GM23338 (cell line): Measurements from ENCODE around the gene STX5. TPM values are rescaled to one million over a fixed set of nuclear protein-coding genes. Genes with fewer than 3 reads are reported as not detected.
"Not testable (repeated sequence)": the region's sequence is repeated elsewhere in the genome, so short reads cannot be mapped to it uniquely, and the experiment has no call there.

Source experiments
- ATAC-seq: fragments of 200-7000 bp; cut with Tn5 transposase; 3 replicates; pipeline ENCODE4 v1.9.1; 2020
- DNase-seq: peaks from one replicate; pipeline ENCODE4 v3.0.0-alpha.2; 2015; ENCODE audit warnings: low spot score
- H2AFZ ChIP-seq: fragments of 200-600 bp; sonication (generic); 2 replicates; pipeline ENCODE4 v1.8.0; 2016; ENCODE audit warnings: antibody characterized with exemption, mild to moderate bottlenecking, moderate library complexity
- H3F3A ChIP-seq: fragments of 200-600 bp; sonication (generic); replicated peaks from 2 replicates; pipeline ENCODE4 v1.8.0; 2017; ENCODE audit warnings: antibody characterized with exemption, mixed run types, low read depth
- H3K27ac ChIP-seq: fragments of 200-600 bp; sonication (generic); 2 replicates; pipeline ENCODE4 v1.6.1; 2016; ENCODE audit warnings: low read depth
- H3K27me3 ChIP-seq: fragments of 200-600 bp; sonication (generic); 2 replicates; pipeline ENCODE4 v1.8.0; 2016; ENCODE audit warnings: mild to moderate bottlenecking, mixed run types, moderate library complexity; ENCODE audit not compliant: insufficient read depth
- H3K36me3 ChIP-seq: fragments of 200-600 bp; sonication (generic); 2 replicates; pipeline ENCODE4 v1.8.0; 2016; ENCODE audit warnings: mild to moderate bottlenecking; ENCODE audit not compliant: insufficient read depth
- H3K4me1 ChIP-seq: fragments of 200-600 bp; sonication (generic); 2 replicates; pipeline ENCODE4 v1.8.0; 2016; ENCODE audit warnings: mild to moderate bottlenecking, moderate library complexity; ENCODE audit not compliant: insufficient read depth
- H3K4me2 ChIP-seq: fragments of 200-600 bp; sonication (generic); 2 replicates; pipeline ENCODE4 v1.7.1; 2017; ENCODE audit warnings: mixed run types
- H3K4me3 ChIP-seq: fragments of 200-600 bp; sonication (generic); 2 replicates; pipeline ENCODE4 v1.6.1; 2016; ENCODE audit warnings: mixed run types
- H3K79me2 ChIP-seq: fragments of 200-600 bp; sonication (generic); replicated peaks from 2 replicates; pipeline ENCODE4 v1.8.0; 2017; ENCODE audit warnings: mild to moderate bottlenecking; ENCODE audit not compliant: insufficient read depth
- H3K9me2 ChIP-seq: fragments of 200-600 bp; sonication (generic); 2 replicates; pipeline ENCODE4 v1.8.0; 2017; ENCODE audit not compliant: insufficient read depth
- H4K20me1 ChIP-seq: fragments of 200-600 bp; sonication (generic); replicated peaks from 2 replicates; pipeline ENCODE4 v1.8.0; 2017; ENCODE audit warnings: mild to moderate bottlenecking; ENCODE audit not compliant: insufficient read depth
- H3K27ac Mint-ChIP-seq: 2 replicates; pipeline ENCODE4 v1.8.0; 2020; ENCODE audit warnings: inconsistent platforms, mild to moderate bottlenecking, moderate library complexity, mixed read lengths
- H3K27me3 Mint-ChIP-seq: 3 replicates; pipeline ENCODE4 v1.8.0; 2022; ENCODE audit warnings: low read depth, mild to moderate bottlenecking, moderate library complexity, mixed read lengths, inconsistent platforms; ENCODE audit not compliant: insufficient read depth, poor library complexity
- H3K36me3 Mint-ChIP-seq: 3 replicates; pipeline ENCODE4 v1.8.0; 2021; ENCODE audit warnings: low read depth, mild to moderate bottlenecking, inconsistent platforms, moderate library complexity, mixed read lengths
- H3K4me1 Mint-ChIP-seq: 3 replicates; pipeline ENCODE4 v1.8.0; 2020; ENCODE audit warnings: mild to moderate bottlenecking, inconsistent platforms, mixed read lengths
- H3K4me3 Mint-ChIP-seq: 3 replicates; pipeline ENCODE4 v1.8.0; 2021; ENCODE audit warnings: moderate library complexity, mild to moderate bottlenecking, inconsistent platforms, mixed read lengths
- H3K9me3 Mint-ChIP-seq: 3 replicates; pipeline ENCODE4 v1.8.0; 2020; ENCODE audit warnings: moderate library complexity, mild to moderate bottlenecking, inconsistent platforms, mixed read lengths
- CREB1 ChIP-seq: fragments of 250-450 bp; sonication (Bioruptor Pico); IDR thresholded peaks from 2 replicates; pipeline ENCODE4 v1.5.0; 2020; ENCODE audit warnings: low read depth, mild to moderate bottlenecking, moderate library complexity
- NANOG ChIP-seq: IDR thresholded peaks from 2 replicates; pipeline ENCODE4 v1.6.1; 2016; ENCODE audit warnings: antibody characterized with exemption, borderline replicate concordance
- POLR2AphosphoS5 ChIP-seq: IDR thresholded peaks from 2 replicates; pipeline ENCODE4 v1.6.1; 2016; ENCODE audit warnings: antibody characterized with exemption, low read depth
- STAT1 ChIP-seq: IDR thresholded peaks from one replicate; pipeline ENCODE4 v1.6.1; 2016; ENCODE audit warnings: antibody characterized with exemption; ENCODE audit not compliant: unreplicated experiment
- ZNF114 ChIP-seq: fragments of 250-450 bp; sonication (Bioruptor Pico); IDR thresholded peaks from 2 replicates; pipeline ENCODE4 v1.5.0; 2020; ENCODE audit warnings: mild to moderate bottlenecking, moderate library complexity
- polyA plus RNA-seq: library from polyadenylated mRNA; unstranded; fragments of >200 nt; fragmentation: Nextera tagmentation; extraction: Ambion mirVana; gene quantifications from 2 replicates; pipeline ENCODE4 v1.2.1, GENCODE V29; 2016
- total RNA-seq: library from RNA; depleted of rRNA; stranded (reverse); fragments of >200 nt; shearing (Covaris generic); gene quantifications from 2 replicates; pipeline ENCODE4 v1.2.3, GENCODE V29; 2014
- TF ChIP-seq, protein P1 (sequence below): IDR thresholded peaks from one replicate; pipeline ENCODE4 v1.6.1; 2018; ENCODE audit warnings: antibody characterized with exemption; ENCODE audit not compliant: unreplicated experiment
- TF ChIP-seq, protein P2 (sequence below), 2 experiments: fragments of 200-600 bp in 1 of 2; sonication (generic) in 1 of 2; conservative IDR thresholded peaks; 2 replicates each; pipeline versions ENCODE4 v1.5.1 to v1.6.1; 2016 to 2017; ENCODE audit warnings: antibody characterized with exemption in 2 of 2, low read depth in 2 of 2, mild to moderate bottlenecking in 2 of 2, moderate library complexity in 1 of 2
- TF ChIP-seq, protein P3 (sequence below): fragments of 250-450 bp; sonication (Bioruptor Pico); IDR thresholded peaks from 2 replicates; pipeline ENCODE4 v1.5.0; 2020; ENCODE audit warnings: mild to moderate bottlenecking, moderate library complexity

Gene STX5
- total and polyA plus RNA-seq, 2 experiments from 2014 or later = 7.7 to 22.2 TPM

DNA sequence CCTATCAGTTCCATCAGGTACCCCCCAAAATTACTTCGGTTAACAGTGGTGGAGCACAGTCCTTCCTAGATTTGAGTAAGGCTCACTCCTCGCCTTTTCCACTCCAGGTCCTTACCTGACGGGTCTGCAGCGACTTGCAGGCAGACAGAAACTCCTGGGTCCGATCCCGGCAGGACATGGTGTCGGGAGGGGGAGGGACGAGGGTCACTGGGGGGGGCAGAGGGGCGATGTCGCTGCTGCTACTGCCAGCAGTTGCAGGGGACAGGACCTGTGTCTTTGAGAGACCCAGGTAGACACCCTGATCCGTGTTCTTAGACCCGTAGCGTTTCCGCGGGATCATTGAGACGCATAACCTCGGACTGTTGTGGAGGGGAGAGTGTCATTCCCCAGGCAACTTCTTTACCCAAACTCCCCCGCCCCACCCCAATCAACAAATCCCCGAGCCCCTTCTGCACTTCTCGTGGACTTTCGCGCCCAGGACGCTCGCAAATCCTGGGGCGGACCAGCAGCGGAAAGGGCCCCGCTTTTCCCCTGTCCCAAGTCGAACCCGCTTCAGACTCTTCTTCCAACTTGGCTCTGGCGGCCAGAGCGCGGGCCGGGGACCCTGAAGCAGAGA, 839 bp downstream of the STX5 start:
- Mint-ChIP-seq H3K4me3 (peak overlapping the region; percentile 94), H3K4me1 (peaks cover 19% of the 10 kb centered on the region), H3K27me3 (peaks cover 17% of the 10 kb centered on the region), H3K9me3 (no peaks in the 10 kb centered on the region; the same call in 2 of the 3 replicates), H3K36me3 (peaks cover 58% of the 10 kb centered on the region), H3K27ac (peak overlapping the region; percentile 100)
- peak overlapping the region; percentile 97 for H3K4me2 ChIP-seq
- H3K4me1 ChIP-seq = peaks cover 14% of the 10 kb centered on the region
- H3K4me3 ChIP-seq = peak overlapping the region; percentile 93
- ATAC-seq (peak; percentile 17), DNase-seq (peak; percentile 74)
- peaks cover 14% of the 10 kb centered on the region for H3K36me3 ChIP-seq
- H4K20me1 ChIP-seq = peaks cover 14% of the 10 kb centered on the region
- peaks cover 36% of the 10 kb centered on the region; the same call in 1 of the 2 replicates for H3F3A ChIP-seq
- H3K79me2 ChIP-seq = peaks cover 36% of the 10 kb centered on the region
- TF ChIP-seq, protein P1, sequence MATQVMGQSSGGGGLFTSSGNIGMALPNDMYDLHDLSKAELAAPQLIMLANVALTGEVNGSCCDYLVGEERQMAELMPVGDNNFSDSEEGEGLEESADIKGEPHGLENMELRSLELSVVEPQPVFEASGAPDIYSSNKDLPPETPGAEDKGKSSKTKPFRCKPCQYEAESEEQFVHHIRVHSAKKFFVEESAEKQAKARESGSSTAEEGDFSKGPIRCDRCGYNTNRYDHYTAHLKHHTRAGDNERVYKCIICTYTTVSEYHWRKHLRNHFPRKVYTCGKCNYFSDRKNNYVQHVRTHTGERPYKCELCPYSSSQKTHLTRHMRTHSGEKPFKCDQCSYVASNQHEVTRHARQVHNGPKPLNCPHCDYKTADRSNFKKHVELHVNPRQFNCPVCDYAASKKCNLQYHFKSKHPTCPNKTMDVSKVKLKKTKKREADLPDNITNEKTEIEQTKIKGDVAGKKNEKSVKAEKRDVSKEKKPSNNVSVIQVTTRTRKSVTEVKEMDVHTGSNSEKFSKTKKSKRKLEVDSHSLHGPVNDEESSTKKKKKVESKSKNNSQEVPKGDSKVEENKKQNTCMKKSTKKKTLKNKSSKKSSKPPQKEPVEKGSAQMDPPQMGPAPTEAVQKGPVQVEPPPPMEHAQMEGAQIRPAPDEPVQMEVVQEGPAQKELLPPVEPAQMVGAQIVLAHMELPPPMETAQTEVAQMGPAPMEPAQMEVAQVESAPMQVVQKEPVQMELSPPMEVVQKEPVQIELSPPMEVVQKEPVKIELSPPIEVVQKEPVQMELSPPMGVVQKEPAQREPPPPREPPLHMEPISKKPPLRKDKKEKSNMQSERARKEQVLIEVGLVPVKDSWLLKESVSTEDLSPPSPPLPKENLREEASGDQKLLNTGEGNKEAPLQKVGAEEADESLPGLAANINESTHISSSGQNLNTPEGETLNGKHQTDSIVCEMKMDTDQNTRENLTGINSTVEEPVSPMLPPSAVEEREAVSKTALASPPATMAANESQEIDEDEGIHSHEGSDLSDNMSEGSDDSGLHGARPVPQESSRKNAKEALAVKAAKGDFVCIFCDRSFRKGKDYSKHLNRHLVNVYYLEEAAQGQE = no peak
- TF ChIP-seq ZNF114 (CRISPR knock-in tag) (no peak), STAT1 (no peak), CREB1 (no peak), POLR2AphosphoS5 (no peak), NANOG (no peak)
- TF ChIP-seq, protein P2, sequence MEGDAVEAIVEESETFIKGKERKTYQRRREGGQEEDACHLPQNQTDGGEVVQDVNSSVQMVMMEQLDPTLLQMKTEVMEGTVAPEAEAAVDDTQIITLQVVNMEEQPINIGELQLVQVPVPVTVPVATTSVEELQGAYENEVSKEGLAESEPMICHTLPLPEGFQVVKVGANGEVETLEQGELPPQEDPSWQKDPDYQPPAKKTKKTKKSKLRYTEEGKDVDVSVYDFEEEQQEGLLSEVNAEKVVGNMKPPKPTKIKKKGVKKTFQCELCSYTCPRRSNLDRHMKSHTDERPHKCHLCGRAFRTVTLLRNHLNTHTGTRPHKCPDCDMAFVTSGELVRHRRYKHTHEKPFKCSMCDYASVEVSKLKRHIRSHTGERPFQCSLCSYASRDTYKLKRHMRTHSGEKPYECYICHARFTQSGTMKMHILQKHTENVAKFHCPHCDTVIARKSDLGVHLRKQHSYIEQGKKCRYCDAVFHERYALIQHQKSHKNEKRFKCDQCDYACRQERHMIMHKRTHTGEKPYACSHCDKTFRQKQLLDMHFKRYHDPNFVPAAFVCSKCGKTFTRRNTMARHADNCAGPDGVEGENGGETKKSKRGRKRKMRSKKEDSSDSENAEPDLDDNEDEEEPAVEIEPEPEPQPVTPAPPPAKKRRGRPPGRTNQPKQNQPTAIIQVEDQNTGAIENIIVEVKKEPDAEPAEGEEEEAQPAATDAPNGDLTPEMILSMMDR (conservative IDR thresholded peaks at IDR 0.05; ENCODE audit: low read depth in 2 of 2) = no peak
- TF ChIP-seq, protein P3, sequence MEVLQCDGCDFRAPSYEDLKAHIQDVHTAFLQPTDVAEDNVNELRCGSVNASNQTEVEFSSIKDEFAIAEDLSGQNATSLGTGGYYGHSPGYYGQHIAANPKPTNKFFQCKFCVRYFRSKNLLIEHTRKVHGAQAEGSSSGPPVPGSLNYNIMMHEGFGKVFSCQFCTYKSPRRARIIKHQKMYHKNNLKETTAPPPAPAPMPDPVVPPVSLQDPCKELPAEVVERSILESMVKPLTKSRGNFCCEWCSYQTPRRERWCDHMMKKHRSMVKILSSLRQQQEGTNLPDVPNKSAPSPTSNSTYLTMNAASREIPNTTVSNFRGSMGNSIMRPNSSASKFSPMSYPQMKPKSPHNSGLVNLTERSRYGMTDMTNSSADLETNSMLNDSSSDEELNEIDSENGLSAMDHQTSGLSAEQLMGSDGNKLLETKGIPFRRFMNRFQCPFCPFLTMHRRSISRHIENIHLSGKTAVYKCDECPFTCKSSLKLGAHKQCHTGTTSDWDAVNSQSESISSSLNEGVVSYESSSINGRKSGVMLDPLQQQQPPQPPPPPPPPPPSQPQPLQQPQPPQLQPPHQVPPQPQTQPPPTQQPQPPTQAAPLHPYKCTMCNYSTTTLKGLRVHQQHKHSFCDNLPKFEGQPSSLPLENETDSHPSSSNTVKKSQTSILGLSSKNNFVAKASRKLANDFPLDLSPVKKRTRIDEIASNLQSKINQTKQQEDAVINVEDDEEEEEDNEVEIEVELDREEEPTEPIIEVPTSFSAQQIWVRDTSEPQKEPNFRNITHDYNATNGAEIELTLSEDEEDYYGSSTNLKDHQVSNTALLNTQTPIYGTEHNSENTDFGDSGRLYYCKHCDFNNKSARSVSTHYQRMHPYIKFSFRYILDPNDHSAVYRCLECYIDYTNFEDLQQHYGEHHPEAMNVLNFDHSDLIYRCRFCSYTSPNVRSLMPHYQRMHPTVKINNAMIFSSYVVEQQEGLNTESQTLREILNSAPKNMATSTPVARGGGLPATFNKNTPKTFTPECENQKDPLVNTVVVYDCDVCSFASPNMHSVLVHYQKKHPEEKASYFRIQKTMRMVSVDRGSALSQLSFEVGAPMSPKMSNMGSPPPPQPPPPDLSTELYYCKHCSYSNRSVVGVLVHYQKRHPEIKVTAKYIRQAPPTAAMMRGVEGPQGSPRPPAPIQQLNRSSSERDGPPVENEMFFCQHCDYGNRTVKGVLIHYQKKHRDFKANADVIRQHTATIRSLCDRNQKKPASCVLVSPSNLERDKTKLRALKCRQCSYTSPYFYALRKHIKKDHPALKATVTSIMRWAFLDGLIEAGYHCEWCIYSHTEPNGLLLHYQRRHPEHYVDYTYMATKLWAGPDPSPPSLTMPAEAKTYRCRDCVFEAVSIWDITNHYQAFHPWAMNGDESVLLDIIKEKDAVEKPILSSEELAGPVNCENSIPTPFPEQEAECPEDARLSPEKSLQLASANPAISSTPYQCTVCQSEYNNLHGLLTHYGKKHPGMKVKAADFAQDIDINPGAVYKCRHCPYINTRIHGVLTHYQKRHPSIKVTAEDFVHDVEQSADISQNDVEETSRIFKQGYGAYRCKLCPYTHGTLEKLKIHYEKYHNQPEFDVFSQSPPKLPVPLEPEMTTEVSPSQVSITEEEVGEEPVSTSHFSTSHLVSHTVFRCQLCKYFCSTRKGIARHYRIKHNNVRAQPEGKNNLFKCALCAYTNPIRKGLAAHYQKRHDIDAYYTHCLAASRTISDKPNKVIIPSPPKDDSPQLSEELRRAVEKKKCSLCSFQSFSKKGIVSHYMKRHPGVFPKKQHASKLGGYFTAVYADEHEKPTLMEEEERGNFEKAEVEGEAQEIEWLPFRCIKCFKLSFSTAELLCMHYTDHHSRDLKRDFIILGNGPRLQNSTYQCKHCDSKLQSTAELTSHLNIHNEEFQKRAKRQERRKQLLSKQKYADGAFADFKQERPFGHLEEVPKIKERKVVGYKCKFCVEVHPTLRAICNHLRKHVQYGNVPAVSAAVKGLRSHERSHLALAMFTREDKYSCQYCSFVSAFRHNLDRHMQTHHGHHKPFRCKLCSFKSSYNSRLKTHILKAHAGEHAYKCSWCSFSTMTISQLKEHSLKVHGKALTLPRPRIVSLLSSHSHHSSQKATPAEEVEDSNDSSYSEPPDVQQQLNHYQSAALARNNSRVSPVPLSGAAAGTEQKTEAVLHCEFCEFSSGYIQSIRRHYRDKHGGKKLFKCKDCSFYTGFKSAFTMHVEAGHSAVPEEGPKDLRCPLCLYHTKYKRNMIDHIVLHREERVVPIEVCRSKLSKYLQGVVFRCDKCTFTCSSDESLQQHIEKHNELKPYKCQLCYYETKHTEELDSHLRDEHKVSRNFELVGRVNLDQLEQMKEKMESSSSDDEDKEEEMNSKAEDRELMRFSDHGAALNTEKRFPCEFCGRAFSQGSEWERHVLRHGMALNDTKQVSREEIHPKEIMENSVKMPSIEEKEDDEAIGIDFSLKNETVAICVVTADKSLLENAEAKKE = no peak
- H2AFZ ChIP-seq = no peak overlapping the region
- H3K9me2 ChIP-seq = no peaks in the 10 kb centered on the region
- no peaks in the 10 kb centered on the region for H3K27me3 ChIP-seq
- H3K27ac ChIP-seq = peak overlapping the region; percentile 89

DNA sequence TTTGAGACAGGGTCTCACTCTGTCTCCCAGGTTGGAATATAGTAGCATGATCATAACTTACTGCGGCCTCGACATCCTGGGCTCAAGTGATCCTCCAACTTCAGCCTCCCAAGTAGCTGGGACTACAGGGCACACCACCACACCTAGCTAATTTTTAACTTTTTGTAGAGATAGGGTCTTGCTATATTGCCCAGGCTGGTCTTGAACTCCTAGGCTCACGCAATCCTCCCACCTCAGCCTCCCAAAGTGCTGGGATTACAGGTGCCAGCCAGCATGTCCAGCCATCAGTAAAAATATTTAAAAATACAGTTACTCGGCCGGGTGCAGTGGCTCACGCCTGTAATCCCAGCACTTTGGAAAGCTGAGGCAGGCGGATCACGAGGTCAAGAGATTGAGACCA, 3.7 kb downstream of the STX5 start:
- Histone ChIP-seq H3K36me3 (peaks cover 16% of the 10 kb centered on the region), H4K20me1 (peaks cover 14% of the 10 kb centered on the region), H3F3A (peaks cover 21% of the 10 kb centered on the region; the same call in 1 of the 2 replicates), H3K4me1 (peaks cover 11% of the 10 kb centered on the region), H3K79me2 (peaks cover 30% of the 10 kb centered on the region)
- not testable (repeated sequence) for H3K4me3 ChIP-seq, H3K27me3 ChIP-seq, H2AFZ ChIP-seq, H3K27ac ChIP-seq, ATAC-seq, H3K9me3 Mint-ChIP-seq, H3K27ac Mint-ChIP-seq, H3K4me3 Mint-ChIP-seq, H3K9me2 ChIP-seq, H3K4me2 ChIP-seq, DNase-seq
- Mint-ChIP-seq H3K27me3 (peaks cover 14% of the 10 kb centered on the region), H3K36me3 (peaks cover 60% of the 10 kb centered on the region), H3K4me1 (peaks cover 12% of the 10 kb centered on the region)
